ENCODE data around the gene ACSM4. TPM values are rescaled to one million over a fixed set of nuclear protein-coding genes. Genes with fewer than 3 reads are reported as not detected.

Gene ACSM4
- total and polyA plus RNA-seq, 2 donors (not counting 1 experiment from before 2014, with no cell fraction given), result not detected

GRCh38 chr12:7349418-7349817 lies 45.5 kb downstream of the ACSM4 start:
- TF ChIP-seq CTCF (IDR thresholded peaks at IDR 0.05), result no peak
- no peak for TF ChIP-seq EZH2 (IDR thresholded peaks at IDR 0.05; ENCODE audit: borderline replicate concordance, insufficient read depth, low read depth, low read length, poor library complexity, severe bottlenecking)
- intact Hi-C loops (cut with micrococcal nuclease), result no loop called here
- H3K4me3 ChIP-seq (ENCODE audit: control extremely low read depth in 1 of 5, extremely low read depth in 1 of 5, insufficient read depth in 1 of 5, low read depth in 2 of 5, low read length in 4 of 5), result no peak overlapping the region
- DNase-seq, result no peak
- H3K27me3 Mint-ChIP-seq, result peaks cover 7% of the 10 kb centered on the region
- H3K27ac Mint-ChIP-seq, result no peak overlapping the region
- no peaks in the 10 kb centered on the region for H3K4me1 Mint-ChIP-seq
- H3K4me2 ChIP-seq (replicated peaks; ENCODE audit: low read depth, low read length, poor library complexity, severe bottlenecking), result no peak overlapping the region
- ATAC-seq (ENCODE audit: low read depth), result no peak
- no peaks in the 10 kb centered on the region for H3K36me3 ChIP-seq (replicated peaks in 1 of 2; ENCODE audit: control extremely low read depth in 1 of 2, control insufficient read depth in 1 of 2, extremely low read depth in 1 of 2, insufficient read depth in 2 of 2, low read length in 1 of 2)
- H3K4me1 ChIP-seq (ENCODE audit: control insufficient read depth in 2 of 2, insufficient read depth in 2 of 2, low read length in 2 of 2), result no peaks in the 10 kb centered on the region
- no peak overlapping the region for H3K27ac ChIP-seq (ENCODE audit: low read length in 2 of 2)
- no peak overlapping the region for H3K4me3 Mint-ChIP-seq
- POLR2A ChIA-PET, result no interaction called here
- WGBS (ENCODE audit: insufficient coverage), result no CpG with 5 or more reads among the region's 4 CpGs
- H3K9me3 Mint-ChIP-seq (ENCODE audit: insufficient read depth), result no peaks in the 10 kb centered on the region
- no peak overlapping the region for H2AFZ ChIP-seq (ENCODE audit: insufficient read depth, low read depth, low read length, poor library complexity, severe bottlenecking)
- H3K9me3 ChIP-seq (ENCODE audit: control extremely low read depth in 1 of 3, control insufficient read depth in 2 of 3, insufficient read depth in 1 of 3, low read length in 2 of 3), result peaks cover 0 to 5% (median 0%) of the 10 kb centered on the region in 3 donors
- CTCF ChIA-PET, result no interaction called here
- H3K79me2 ChIP-seq (ENCODE audit: control insufficient read depth, insufficient read depth, low read length), result no peaks in the 10 kb centered on the region
- no peak overlapping the region for H3K9ac ChIP-seq (ENCODE audit: low read length)
- H3K27me3 ChIP-seq (replicated peaks in 1 of 4; ENCODE audit: control extremely low read depth in 1 of 4, control insufficient read depth in 3 of 4, insufficient read depth in 4 of 4, low read length in 3 of 4), result peaks cover 0 to 9% (median 4%) of the 10 kb centered on the region in 4 experiments
- H4K20me1 ChIP-seq (ENCODE audit: control insufficient read depth, insufficient read depth, low read length, poor library complexity, severe bottlenecking), result no peaks in the 10 kb centered on the region

GRCh38 chr12:7351177-7351576 lies 47.3 kb downstream of the ACSM4 start:
- Histone ChIP-seq H3K27me3 (replicated peaks in 1 of 4; ENCODE audit: control extremely low read depth in 1 of 4, control insufficient read depth in 3 of 4, insufficient read depth in 4 of 4, low read length in 3 of 4) (peaks cover 0 to 9% (median 4%) of the 10 kb centered on the region in 4 experiments), H3K4me2 (replicated peaks; ENCODE audit: low read depth, low read length, poor library complexity, severe bottlenecking) (no peak overlapping the region), H4K20me1 (ENCODE audit: control insufficient read depth, insufficient read depth, low read length, poor library complexity, severe bottlenecking) (no peaks in the 10 kb centered on the region), H3K9ac (ENCODE audit: low read length) (no peak overlapping the region), H2AFZ (ENCODE audit: insufficient read depth, low read depth, low read length, poor library complexity, severe bottlenecking) (no peak overlapping the region), H3K79me2 (ENCODE audit: control insufficient read depth, insufficient read depth, low read length) (no peaks in the 10 kb centered on the region), H3K9me3 (ENCODE audit: control extremely low read depth in 1 of 3, control insufficient read depth in 2 of 3, insufficient read depth in 1 of 3, low read length in 2 of 3) (no peaks in the 10 kb centered on the region), H3K36me3 (replicated peaks in 1 of 2; ENCODE audit: control extremely low read depth in 1 of 2, control insufficient read depth in 1 of 2, extremely low read depth in 1 of 2, insufficient read depth in 2 of 2, low read length in 1 of 2) (no peaks in the 10 kb centered on the region), H3K4me1 (ENCODE audit: control insufficient read depth in 2 of 2, insufficient read depth in 2 of 2, low read length in 2 of 2) (no peaks in the 10 kb centered on the region), H3K4me3 (ENCODE audit: control extremely low read depth in 1 of 5, extremely low read depth in 1 of 5, insufficient read depth in 1 of 5, low read depth in 2 of 5, low read length in 4 of 5) (no peak overlapping the region), H3K27ac (ENCODE audit: low read length in 2 of 2) (no peak overlapping the region)
- no peak overlapping the region for H3K27ac Mint-ChIP-seq
- H3K4me3 Mint-ChIP-seq, result no peak overlapping the region
- ChIA-PET CTCF (no interaction called here), POLR2A (no interaction called here)
- TF ChIP-seq CTCF (IDR thresholded peaks at IDR 0.05), result no peak
- TF ChIP-seq EZH2 (IDR thresholded peaks at IDR 0.05; ENCODE audit: borderline replicate concordance, insufficient read depth, low read depth, low read length, poor library complexity, severe bottlenecking), result no peak
- no CpG with 5 or more reads among the region's 2 CpGs for WGBS (ENCODE audit: insufficient coverage)
- H3K27me3 Mint-ChIP-seq, result peaks cover 14% of the 10 kb centered on the region
- no peaks in the 10 kb centered on the region for H3K9me3 Mint-ChIP-seq (ENCODE audit: insufficient read depth)
- no peaks in the 10 kb centered on the region for H3K4me1 Mint-ChIP-seq
- ATAC-seq (ENCODE audit: low read depth), result no peak
- no peak for DNase-seq
- intact Hi-C loops (cut with micrococcal nuclease), result no loop called here
